ENCODE measurements around the gene POLR2L. TPM values are rescaled to one million over a fixed set of nuclear protein-coding genes. Genes with fewer than 3 reads are reported as not detected.

The POLR2L gene
- total and polyA plus RNA-seq, 2 of the 13 experiments (the other 11 are each of a cell fraction or from before 2014, with no cell fraction given) = 104 to 114 TPM

DNA sequence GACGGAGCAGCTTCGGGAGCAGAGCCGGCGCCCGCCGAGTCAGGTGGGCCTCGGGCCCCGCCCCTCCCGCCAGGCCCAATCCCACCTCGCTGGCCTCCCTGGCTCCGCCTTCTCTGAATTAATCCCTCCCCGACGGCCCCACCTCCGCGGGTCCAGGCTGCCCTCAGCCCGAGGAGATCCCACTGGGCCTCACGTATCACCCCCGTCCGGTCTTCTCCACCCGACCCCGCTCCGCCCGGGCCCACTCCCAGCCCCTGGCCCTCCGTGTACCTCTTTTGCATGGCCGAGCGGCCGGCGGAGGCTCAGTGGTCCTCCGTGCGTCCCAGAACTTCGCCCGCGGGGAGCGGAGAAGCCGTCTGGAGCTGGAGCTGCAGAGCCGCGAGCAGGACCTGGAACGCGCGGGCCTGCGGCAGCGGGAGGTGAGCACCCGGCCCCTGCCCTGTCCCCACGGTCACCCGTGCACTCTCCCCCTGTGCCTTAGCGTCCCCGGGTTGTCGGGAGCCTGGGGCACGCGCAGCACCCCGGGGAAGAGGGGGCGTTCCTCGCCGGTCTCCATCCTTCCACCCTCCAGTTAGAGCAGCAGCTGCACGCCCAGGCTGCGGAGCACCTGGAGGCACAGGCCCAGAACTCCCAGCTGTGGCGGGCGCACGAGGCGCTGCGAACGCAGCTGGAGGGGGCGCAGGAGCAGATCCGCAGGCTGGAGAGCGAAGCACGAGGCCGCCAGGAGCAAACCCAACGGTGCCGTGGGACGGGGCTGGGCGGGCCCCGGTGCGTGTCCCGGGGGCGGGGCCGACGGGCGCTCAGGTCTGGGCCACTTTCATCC, 11.8 kb downstream of the POLR2L start (continued):
- TF ChIP-seq ZNF460 (CRISPR knock-in tag; IDR thresholded peaks at IDR 0.05; ENCODE audit: borderline replicate concordance) (0 out of 2 replicates have a peak, but pooled peaks have one; percentile 33), TGIF2 (CRISPR knock-in tag; IDR thresholded peaks at IDR 0.05) (0 out of 2 replicates have a peak, but pooled peaks have one; percentile 38), TAF1 (CRISPR knock-in tag; IDR thresholded peaks at IDR 0.05) (0 out of 2 replicates have a peak, but pooled peaks have one; percentile 27), ZSCAN21 (CRISPR knock-in tag; IDR thresholded peaks at IDR 0.05; ENCODE audit: borderline replicate concordance) (peak; percentile 74; the same call in 1 of the 2 replicates), SKI (IDR thresholded peaks at IDR 0.05; ENCODE audit: partially characterized antibody) (no peak), ZNF713 (CRISPR knock-in tag; IDR thresholded peaks at IDR 0.05) (0 out of 2 replicates have a peak, but pooled peaks have one; percentile 59), RBM22 (optimal IDR thresholded peaks at IDR 0.05; ENCODE audit: low read length) (no peak), GABPB1 (CRISPR knock-in tag; IDR thresholded peaks at IDR 0.05) (peak; percentile 37; the same call in 1 of the 2 replicates), ZNF614 (CRISPR knock-in tag; IDR thresholded peaks at IDR 0.05; ENCODE audit: borderline replicate concordance) (0 out of 2 replicates have a peak, but pooled peaks have one; percentile 35), ZNF383 (CRISPR knock-in tag; IDR thresholded peaks at IDR 0.05; ENCODE audit: borderline replicate concordance) (no peak), NR2F2 (IDR thresholded peaks at IDR 0.05; ENCODE audit: borderline replicate concordance, low read depth) (no peak), CREB3 (CRISPR knock-in tag; IDR thresholded peaks at IDR 0.05) (no peak), ZNF772 (CRISPR knock-in tag; IDR thresholded peaks at IDR 0.05) (no peak), ZNF274 (CRISPR knock-in tag; IDR thresholded peaks at IDR 0.05) (peak; percentile 87), RXRB (CRISPR knock-in tag; IDR thresholded peaks at IDR 0.05; ENCODE audit: borderline replicate concordance) (peak; percentile 22; the same call in 1 of the 2 replicates), YY1 (IDR thresholded peaks at IDR 0.05; ENCODE audit: insufficient read depth, insufficient replicate concordance, low read depth, low read length) (no peak), NFIC (IDR thresholded peaks at IDR 0.05; ENCODE audit: low read length) (no peak), ARNT2 (CRISPR knock-in tag; IDR thresholded peaks at IDR 0.05; ENCODE audit: low read depth) (peak; percentile 55; the same call in 1 of the 2 replicates), ESRRA (CRISPR knock-in tag; IDR thresholded peaks at IDR 0.05; ENCODE audit: low read depth) (peak; percentile 5; the same call in 1 of the 2 replicates), RAD51 (IDR thresholded peaks at IDR 0.05; ENCODE audit: borderline replicate concordance) (no peak), NFYB (CRISPR knock-in tag; IDR thresholded peaks at IDR 0.05) (peak; percentile 61; the same call in 1 of the 2 replicates), ZNF724P (CRISPR knock-in tag; IDR thresholded peaks at IDR 0.05; ENCODE audit: borderline replicate concordance) (0 out of 2 replicates have a peak, but pooled peaks have one; percentile 59), MXI1 (IDR thresholded peaks at IDR 0.05; ENCODE audit: borderline replicate concordance, low read depth, low read length) (peak; percentile 52; the same call in 1 of the 3 replicates), FOXA1 (IDR thresholded peaks at IDR 0.05) (no peak), FOXA1 (CRISPR knock-in tag; IDR thresholded peaks at IDR 0.05) (0 out of 2 replicates have a peak, but pooled peaks have one; percentile 2), ZNF580 (CRISPR knock-in tag; IDR thresholded peaks at IDR 0.05; ENCODE audit: borderline replicate concordance, low read depth) (no peak), ATF7-NPFF (CRISPR knock-in tag; IDR thresholded peaks at IDR 0.05; ENCODE audit: low read depth) (0 out of 2 replicates have a peak, but pooled peaks have one; percentile 34)
- TF ChIP-seq, protein P1, sequence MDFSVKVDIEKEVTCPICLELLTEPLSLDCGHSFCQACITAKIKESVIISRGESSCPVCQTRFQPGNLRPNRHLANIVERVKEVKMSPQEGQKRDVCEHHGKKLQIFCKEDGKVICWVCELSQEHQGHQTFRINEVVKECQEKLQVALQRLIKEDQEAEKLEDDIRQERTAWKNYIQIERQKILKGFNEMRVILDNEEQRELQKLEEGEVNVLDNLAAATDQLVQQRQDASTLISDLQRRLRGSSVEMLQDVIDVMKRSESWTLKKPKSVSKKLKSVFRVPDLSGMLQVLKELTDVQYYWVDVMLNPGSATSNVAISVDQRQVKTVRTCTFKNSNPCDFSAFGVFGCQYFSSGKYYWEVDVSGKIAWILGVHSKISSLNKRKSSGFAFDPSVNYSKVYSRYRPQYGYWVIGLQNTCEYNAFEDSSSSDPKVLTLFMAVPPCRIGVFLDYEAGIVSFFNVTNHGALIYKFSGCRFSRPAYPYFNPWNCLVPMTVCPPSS (IDR thresholded peaks at IDR 0.05) = no peak
- TF ChIP-seq, protein P2, sequence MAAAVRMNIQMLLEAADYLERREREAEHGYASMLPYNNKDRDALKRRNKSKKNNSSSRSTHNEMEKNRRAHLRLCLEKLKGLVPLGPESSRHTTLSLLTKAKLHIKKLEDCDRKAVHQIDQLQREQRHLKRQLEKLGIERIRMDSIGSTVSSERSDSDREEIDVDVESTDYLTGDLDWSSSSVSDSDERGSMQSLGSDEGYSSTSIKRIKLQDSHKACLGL (CRISPR knock-in tag; IDR thresholded peaks at IDR 0.05) = peak; percentile 76
